Natural killer cell treated with Interleukin-12 subunit alpha and Interleukin-12 subunit beta and Interleukin-15 and Interleukin-18, amount 100 ng/mL, for 72 hours (primary cell): ENCODE results near the gene ADD1. TPM values are rescaled to one million over a fixed set of nuclear protein-coding genes. Genes with fewer than 3 reads are reported as not detected.
"Not testable (repeated sequence)": the region's sequence is repeated elsewhere in the genome, so short reads cannot be mapped to it uniquely, and the experiment has no call there.

Experiments used
- ATAC-seq, 2 donors: fragments of 150-1000 bp; cut with Tn5 transposase in 1 of 2; sonication (Bioruptor Pico), chemical (Tn5 transposase) in 1 of 2; 2 replicates each; pipeline ENCODE4 v1.10.0; 2021
- DNase-seq: peaks from one replicate; pipeline ENCODE4 v3.0.0; 2022; ENCODE audit warnings: low spot score
- H3K27ac Mint-ChIP-seq, 2 donors: 1 replicate in 1 of 2; 2 replicates in 1 of 2; pipeline ENCODE4 v1.8.0; 2022; ENCODE audit warnings: mixed read lengths in 2 of 2, mild to moderate bottlenecking in 1 of 2, moderate library complexity in 1 of 2
- H3K27me3 Mint-ChIP-seq, 2 donors: 1 replicate in 1 of 2; 2 replicates in 1 of 2; pipeline ENCODE4 v1.8.0; 2022; ENCODE audit warnings: mixed read lengths in 2 of 2
- H3K36me3 Mint-ChIP-seq: one replicate; pipeline ENCODE4 v1.8.0; 2022; ENCODE audit warnings: mixed read lengths
- H3K4me1 Mint-ChIP-seq, 2 donors: 1 replicate in 1 of 2; 2 replicates in 1 of 2; pipeline ENCODE4 v1.8.0; 2022; ENCODE audit warnings: low read depth in 2 of 2, mixed read lengths in 2 of 2, mild to moderate bottlenecking in 1 of 2
- H3K4me3 Mint-ChIP-seq: one replicate; pipeline ENCODE4 v1.8.0; 2022; ENCODE audit warnings: mixed read lengths
- H3K9me3 Mint-ChIP-seq: 2 replicates; pipeline ENCODE4 v1.8.0; 2022; ENCODE audit warnings: mixed read lengths
- total RNA-seq, 2 donors: library from RNA; stranded (reverse); gene quantifications; one replicate each; pipeline ENCODE4 v1.2.3, GENCODE V29; 2022

The ADD1 gene
- total RNA-seq, 2 donors from 2014 or later, result 259 to 291 TPM

DNA sequence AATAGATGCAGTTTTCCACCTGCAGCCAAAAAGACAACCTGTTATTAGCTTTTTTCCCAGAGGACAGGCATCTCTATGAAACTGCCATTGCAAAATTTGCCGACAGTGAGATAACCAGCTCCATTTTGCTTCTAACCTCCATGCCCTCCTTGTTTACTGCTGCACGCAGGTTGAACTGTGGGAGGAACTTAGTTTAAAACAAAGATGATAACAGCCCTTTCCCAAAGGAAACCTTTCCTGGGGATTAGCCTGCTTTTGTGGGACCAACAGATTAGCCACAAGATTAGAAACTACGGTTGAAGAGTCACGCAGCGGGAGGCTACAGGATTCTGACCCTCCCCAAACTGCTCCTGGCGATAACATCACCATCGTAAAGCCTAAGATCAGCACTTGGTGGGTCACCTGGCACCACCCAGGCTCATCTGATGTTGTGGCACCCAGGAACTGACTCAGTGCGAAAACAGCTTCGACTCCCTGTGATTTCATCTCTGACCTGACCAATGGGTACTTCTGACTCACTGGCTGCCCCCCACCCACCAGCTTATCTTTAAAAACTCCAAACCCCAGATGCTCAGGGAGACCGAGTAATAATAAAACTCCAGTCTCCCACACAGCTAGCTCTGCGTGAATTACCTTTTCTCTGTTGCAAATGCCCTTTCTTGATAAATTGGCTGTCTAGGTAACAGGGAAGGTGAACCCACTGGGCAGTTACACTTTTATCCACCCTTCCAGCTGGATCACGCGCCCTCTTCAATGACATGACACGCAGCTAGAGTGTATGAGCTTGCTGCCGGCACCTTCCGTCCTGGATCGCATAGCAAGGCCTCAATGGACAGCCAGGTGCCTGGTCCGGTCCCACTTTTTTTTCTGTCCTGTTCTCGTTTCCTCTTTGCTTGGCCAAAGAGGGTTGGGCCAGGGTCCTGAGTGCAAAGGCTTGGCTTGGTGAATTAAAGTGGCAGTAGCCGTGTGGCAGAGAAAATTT is 92.4 kb downstream of the ADD1 start:
- Mint-ChIP-seq H3K27me3 (no peaks in the 10 kb centered on the region), H3K36me3 (peaks cover 9% of the 10 kb centered on the region), H3K4me1 (peaks cover 49 to 56% of the 10 kb centered on the region in 2 donors), H3K27ac (peak overlapping the region; percentile 79 to 92), H3K4me3 (peak overlapping the region; percentile 76), H3K9me3 (no peaks in the 10 kb centered on the region)
- peak; percentile 58 to 60 for ATAC-seq
- peak; percentile 83 for DNase-seq

DNA sequence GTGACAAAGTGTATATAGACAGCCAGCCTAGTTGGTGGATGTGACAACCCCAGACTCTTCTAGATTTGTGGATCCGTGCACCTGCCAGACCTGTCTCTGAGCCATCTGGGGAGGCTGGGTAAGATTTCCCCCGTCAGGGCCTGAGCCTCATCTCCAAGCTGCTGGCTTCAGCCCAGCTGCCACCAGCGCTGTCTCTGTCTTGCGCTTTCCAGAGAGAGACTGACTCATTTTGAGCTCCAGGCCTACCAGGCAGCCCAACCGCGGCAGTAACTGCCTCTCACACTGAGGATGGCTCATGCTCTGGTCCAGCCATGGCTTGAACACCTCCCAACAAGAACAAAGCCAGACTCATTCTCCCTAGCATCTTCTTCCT is 93.1 kb downstream of the ADD1 start:
- peak; percentile 59 for DNase-seq
- Mint-ChIP-seq H3K36me3 (peaks cover 9% of the 10 kb centered on the region), H3K4me3 (peak overlapping the region; percentile 76), H3K4me1 (peaks cover 47 to 53% of the 10 kb centered on the region in 2 donors), H3K27ac (peak overlapping the region; percentile 79 to 92), H3K9me3 (no peaks in the 10 kb centered on the region), H3K27me3 (no peaks in the 10 kb centered on the region)
- peak in 1 of 2 donors; percentile 58 for ATAC-seq

DNA sequence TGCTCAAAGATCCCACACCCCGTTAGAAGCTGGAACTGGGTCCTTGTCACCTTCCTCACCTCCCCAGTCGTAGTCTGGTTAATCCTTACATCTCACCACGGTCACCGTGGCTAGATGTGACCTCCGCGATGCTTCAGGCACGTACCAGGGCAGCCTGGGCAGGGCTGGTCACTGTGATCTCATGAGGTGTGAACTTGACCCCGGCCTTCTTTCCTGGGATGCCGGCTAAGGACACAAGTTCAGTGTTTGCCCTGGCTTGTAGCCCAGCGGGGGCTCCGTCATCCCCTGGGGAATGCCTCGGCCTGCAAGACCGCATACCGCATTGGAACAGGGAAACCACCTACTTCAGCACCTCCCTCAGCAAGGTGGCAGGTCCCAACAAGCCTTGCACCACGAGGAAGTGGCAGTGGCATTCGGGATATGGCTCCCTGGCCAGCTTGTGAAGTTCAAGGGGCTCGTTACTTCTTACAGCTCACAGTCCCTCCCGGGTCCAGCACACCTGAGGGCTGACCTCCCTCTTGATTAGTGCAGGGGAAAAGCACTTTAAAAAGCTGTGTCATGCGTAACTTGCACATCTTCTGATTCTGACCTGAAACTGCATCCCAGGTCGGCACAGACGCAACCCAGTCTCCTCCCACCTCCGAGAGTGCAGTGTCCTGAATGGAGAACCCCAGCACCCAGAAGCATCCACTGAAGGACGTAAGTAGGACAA is 93.7 kb downstream of the ADD1 start:
- peak; percentile 60 for DNase-seq
- Mint-ChIP-seq H3K9me3 (no peaks in the 10 kb centered on the region), H3K4me3 (peak overlapping the region; percentile 76), H3K36me3 (peaks cover 9% of the 10 kb centered on the region), H3K27ac (peak overlapping the region; percentile 79 to 92), H3K4me1 (peaks cover 44 to 50% of the 10 kb centered on the region in 2 donors), H3K27me3 (no peaks in the 10 kb centered on the region)
- no peak for ATAC-seq

- H3K4me1 Mint-ChIP-seq, result peaks cover 48 to 53% of the 10 kb centered on the region in 2 donors
- no peaks in the 10 kb centered on the region for H3K27me3 Mint-ChIP-seq
- H3K27ac Mint-ChIP-seq, result peak overlapping the region; percentile 79 to 92
- no peaks in the 10 kb centered on the region for H3K9me3 Mint-ChIP-seq
- ATAC-seq (no peak), DNase-seq (peak; percentile 42)
- H3K36me3 Mint-ChIP-seq, result peaks cover 9% of the 10 kb centered on the region
- peak overlapping the region; percentile 76 for H3K4me3 Mint-ChIP-seq
Observed at GRCh38 chr4:2937986-2938385, 94.3 kb downstream of the ADD1 start.

DNA sequence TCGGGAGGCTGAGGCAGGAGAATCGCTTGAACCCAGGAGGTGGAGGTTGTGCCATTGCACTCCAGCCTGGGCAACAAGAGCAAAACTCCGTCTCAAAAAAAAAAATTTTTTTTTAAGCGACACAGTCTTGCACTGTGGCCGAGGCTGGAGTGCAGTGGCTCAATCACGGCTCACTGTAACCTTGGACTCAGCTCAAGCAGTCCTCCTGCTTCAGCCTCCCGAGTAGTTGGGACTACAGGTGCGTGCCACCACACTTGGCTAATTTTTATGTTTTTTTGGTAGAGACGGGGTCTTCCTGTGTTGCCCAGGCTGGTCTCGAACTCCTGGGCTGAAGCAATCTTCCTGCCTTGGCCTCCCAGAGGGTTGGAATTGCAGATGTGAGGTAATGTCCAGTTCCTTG is 94.8 kb downstream of the ADD1 start:
- H3K27me3 Mint-ChIP-seq, H3K36me3 Mint-ChIP-seq, ATAC-seq, H3K9me3 Mint-ChIP-seq: not testable (repeated sequence)
- Mint-ChIP-seq H3K27ac (peak overlapping the region in 1 of 2 donors; percentile 80), H3K4me3 (peak overlapping the region; percentile 22), H3K4me1 (peaks cover 47 to 52% of the 10 kb centered on the region in 2 donors)
- DNase-seq, result peak; percentile 54

DNA sequence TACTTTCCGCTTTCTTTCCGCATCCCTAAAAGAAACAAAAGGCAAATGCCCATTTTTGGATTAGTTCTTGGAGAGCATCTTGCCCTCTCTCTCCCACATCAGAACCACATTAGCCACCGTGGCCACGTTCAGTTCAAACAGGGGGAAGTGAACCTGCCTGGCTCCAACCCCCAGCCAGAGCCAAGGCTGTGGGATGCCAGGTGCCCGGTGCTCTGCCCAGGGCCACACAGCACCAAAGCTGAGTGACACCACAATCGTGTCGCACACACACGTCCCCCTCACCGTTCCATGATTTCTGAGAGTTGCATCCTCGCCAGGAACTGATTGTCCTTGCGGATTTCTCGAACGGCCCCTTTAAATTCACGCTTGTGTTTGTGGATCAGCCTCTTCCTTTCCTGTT is 95.3 kb downstream of the ADD1 start:
- Mint-ChIP-seq H3K36me3 (peaks cover 9% of the 10 kb centered on the region), H3K27me3 (no peaks in the 10 kb centered on the region), H3K4me3 (peak overlapping the region; percentile 42), H3K27ac (peak overlapping the region; percentile 80 to 85), H3K9me3 (no peaks in the 10 kb centered on the region), H3K4me1 (peaks cover 47 to 52% of the 10 kb centered on the region in 2 donors)
- no peak for ATAC-seq
- peak; percentile 35 for DNase-seq

DNA sequence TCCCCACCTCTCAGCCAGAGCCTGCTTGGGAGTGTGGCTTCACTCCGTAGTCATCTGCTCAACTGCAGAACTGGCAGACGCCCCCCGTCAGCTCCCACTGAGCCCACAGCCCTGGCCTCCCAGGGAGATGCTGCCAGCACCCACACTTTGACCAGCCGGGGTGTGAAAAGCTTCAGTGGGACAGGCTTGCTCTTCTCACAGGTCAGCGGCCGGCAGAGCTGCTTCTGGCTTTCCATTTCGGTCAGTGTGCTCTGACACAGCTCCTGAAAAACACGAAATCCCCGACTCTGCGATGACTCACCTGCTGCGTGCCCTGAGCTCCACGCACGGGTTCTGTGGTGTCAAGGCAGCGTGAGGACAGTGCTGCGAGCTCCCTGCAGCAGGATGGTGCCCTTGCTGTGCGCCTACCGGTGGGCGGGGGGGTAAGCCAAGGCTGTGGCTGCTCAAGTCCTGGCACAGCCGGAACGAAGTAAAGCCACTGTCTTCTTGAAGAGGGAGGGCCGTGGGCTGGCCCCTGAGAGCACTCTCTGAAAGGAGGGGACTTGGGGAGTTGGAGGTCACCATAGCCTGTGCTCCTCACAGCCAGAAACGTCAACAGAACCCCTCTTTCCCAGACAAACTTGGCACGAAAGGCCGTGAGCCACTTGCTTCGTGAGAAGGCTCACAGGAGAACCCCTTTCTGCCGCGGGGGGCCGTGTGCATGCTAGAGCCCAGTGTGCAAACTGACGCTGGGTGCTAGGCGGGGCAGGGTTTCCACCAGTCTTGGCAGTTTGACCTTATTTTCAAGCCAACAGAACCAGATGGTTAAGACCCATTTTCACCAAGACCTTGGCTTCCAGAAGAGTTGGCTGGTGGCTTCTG is 96.0 kb downstream of the ADD1 start:
- Mint-ChIP-seq H3K27ac (peak overlapping the region; percentile 80 to 85), H3K27me3 (no peaks in the 10 kb centered on the region), H3K9me3 (no peaks in the 10 kb centered on the region), H3K4me1 (peaks cover 51 to 56% of the 10 kb centered on the region in 2 donors), H3K4me3 (peak overlapping the region; percentile 42), H3K36me3 (peaks cover 9% of the 10 kb centered on the region)
- ATAC-seq (no peak), DNase-seq (no peak)

- H3K9me3 Mint-ChIP-seq, result no peaks in the 10 kb centered on the region
- H3K27me3 Mint-ChIP-seq, result no peaks in the 10 kb centered on the region
- H3K27ac Mint-ChIP-seq, result peak overlapping the region; percentile 27 to 85
- DNase-seq (no peak), ATAC-seq (no peak)
- H3K4me1 Mint-ChIP-seq, result peaks cover 52 to 58% of the 10 kb centered on the region in 2 donors
- peaks cover 14% of the 10 kb centered on the region for H3K36me3 Mint-ChIP-seq
- no peak overlapping the region for H3K4me3 Mint-ChIP-seq
Observed at GRCh38 chr4:2940267-2941137, 96.9 kb downstream of the ADD1 start.

GRCh38 chr4:2941138-2942036 is 97.7 kb downstream of the ADD1 start:
- Mint-ChIP-seq H3K27ac (peak overlapping the region; percentile 27 to 89), H3K27me3 (no peaks in the 10 kb centered on the region), H3K4me1 (peaks cover 48 to 55% of the 10 kb centered on the region in 2 donors), H3K9me3 (no peaks in the 10 kb centered on the region), H3K4me3 (no peak overlapping the region), H3K36me3 (peaks cover 21% of the 10 kb centered on the region)
- no peak for ATAC-seq
- no peak for DNase-seq

DNA sequence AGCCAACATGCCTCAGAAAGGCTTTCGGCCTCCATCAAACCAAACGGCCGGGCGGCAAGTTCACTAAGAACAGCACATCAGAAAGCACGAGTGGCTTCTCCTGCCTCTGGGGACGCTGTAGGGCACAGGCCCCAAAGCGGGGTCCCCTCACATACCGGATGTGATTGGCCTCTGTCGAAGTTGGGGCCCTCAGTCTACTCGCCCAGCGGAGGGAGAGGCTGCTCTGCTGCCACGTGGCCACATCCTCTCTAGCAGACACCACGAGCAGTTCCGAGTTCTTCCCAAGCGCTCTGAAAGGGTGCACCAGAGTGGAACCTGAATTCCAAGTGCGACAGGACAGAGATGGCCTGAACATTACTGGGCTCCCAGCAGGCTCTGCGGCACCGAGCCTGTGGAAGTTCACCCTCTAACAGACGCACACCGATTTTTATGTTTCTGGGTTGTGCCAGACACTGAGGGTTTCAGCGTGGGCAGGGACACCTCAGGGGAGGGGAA is 98.4 kb downstream of the ADD1 start:
- H3K4me1 Mint-ChIP-seq, result peaks cover 45 to 52% of the 10 kb centered on the region in 2 donors
- DNase-seq (no peak), ATAC-seq (peak in 1 of 2 donors; percentile 43)
- H3K4me3 Mint-ChIP-seq, result peak overlapping the region; percentile 72
- peak overlapping the region; percentile 89 to 94 for H3K27ac Mint-ChIP-seq
- H3K27me3 Mint-ChIP-seq, result no peaks in the 10 kb centered on the region
- H3K9me3 Mint-ChIP-seq, result no peaks in the 10 kb centered on the region
- H3K36me3 Mint-ChIP-seq, result peaks cover 26% of the 10 kb centered on the region

- no peaks in the 10 kb centered on the region for H3K9me3 Mint-ChIP-seq
- DNase-seq, result no peak
- peaks cover 26% of the 10 kb centered on the region for H3K36me3 Mint-ChIP-seq
- ATAC-seq, result peak; percentile 85 to 87
- H3K4me3 Mint-ChIP-seq, result peak overlapping the region; percentile 72
- H3K4me1 Mint-ChIP-seq, result peaks cover 43 to 45% of the 10 kb centered on the region in 2 donors
- no peaks in the 10 kb centered on the region for H3K27me3 Mint-ChIP-seq
- H3K27ac Mint-ChIP-seq, result peak overlapping the region; percentile 89 to 94
Observed at GRCh38 chr4:2942532-2943363, 99.1 kb downstream of the ADD1 start.
